Measurements from ENCODE around the gene ABCD2. TPM values are rescaled to one million over a fixed set of nuclear protein-coding genes. Genes with fewer than 3 reads are reported as not detected.
"Not testable (repeated sequence)": the region's sequence is repeated elsewhere in the genome, so short reads cannot be mapped to it uniquely, and the experiment has no call there.

Gene ABCD2
- polyA plus RNA-seq, 1 experiment = not detected

- no peak overlapping the region for H3K27ac ChIP-seq (ENCODE audit: low read depth, low read length)
- H3K4me3 ChIP-seq (ENCODE audit: low read depth, low read length) = no peak overlapping the region
- DNase-seq (ENCODE audit: low read depth, low spot score) = no peak
- no peaks in the 10 kb centered on the region for H3K9me3 ChIP-seq (ENCODE audit: control insufficient read depth, insufficient read depth, low read length)
- ChIA-PET POLR2A (no interaction called here), CTCF (interaction anchor here (0.6 kb wide), 1 partner anchor 32 kb away, joined by 3 read pairs; no protein-coding TSS in a partner anchor)
- no peak for TF ChIP-seq CTCF (IDR thresholded peaks at IDR 0.05; ENCODE audit: low read depth, low read length)
- H3K27me3 ChIP-seq (ENCODE audit: control insufficient read depth, insufficient read depth, low read length) = no peaks in the 10 kb centered on the region
Observed at GRCh38 chr12:39606712-39607423, 12.7 kb downstream of the ABCD2 start.

- DNase-seq (ENCODE audit: low read depth, low spot score) = no peak
- Histone ChIP-seq H3K9me3 (ENCODE audit: control insufficient read depth, insufficient read depth, low read length) (no peaks in the 10 kb centered on the region), H3K27ac (ENCODE audit: low read depth, low read length) (no peak overlapping the region), H3K27me3 (ENCODE audit: control insufficient read depth, insufficient read depth, low read length) (no peaks in the 10 kb centered on the region), H3K4me3 (ENCODE audit: low read depth, low read length) (no peak overlapping the region)
- CTCF ChIA-PET = no interaction called here
- TF ChIP-seq CTCF (IDR thresholded peaks at IDR 0.05; ENCODE audit: low read depth, low read length) = no peak
- POLR2A ChIA-PET = no interaction called here
Observed at GRCh38 chr12:39605996-39606395, 13.6 kb downstream of the ABCD2 start.

GRCh38 chr12:39605501-39605900 is 14.1 kb downstream of the ABCD2 start:
- Histone ChIP-seq H3K9me3 (ENCODE audit: control insufficient read depth, insufficient read depth, low read length) (no peaks in the 10 kb centered on the region), H3K27ac (ENCODE audit: low read depth, low read length) (no peak overlapping the region), H3K27me3 (ENCODE audit: control insufficient read depth, insufficient read depth, low read length) (no peaks in the 10 kb centered on the region), H3K4me3 (ENCODE audit: low read depth, low read length) (no peak overlapping the region)
- ChIA-PET POLR2A (no interaction called here), CTCF (no interaction called here)
- TF ChIP-seq CTCF (IDR thresholded peaks at IDR 0.05; ENCODE audit: low read depth, low read length) = no peak
- DNase-seq (ENCODE audit: low read depth, low spot score) = no peak

GRCh38 chr12:39603065-39603464 is 16.5 kb downstream of the ABCD2 start:
- Histone ChIP-seq H3K27ac (ENCODE audit: low read depth, low read length) (no peak overlapping the region), H3K9me3 (ENCODE audit: control insufficient read depth, insufficient read depth, low read length) (no peaks in the 10 kb centered on the region), H3K4me3 (ENCODE audit: low read depth, low read length) (no peak overlapping the region), H3K27me3 (ENCODE audit: control insufficient read depth, insufficient read depth, low read length) (no peaks in the 10 kb centered on the region)
- CTCF ChIA-PET = no interaction called here
- POLR2A ChIA-PET = no interaction called here
- DNase-seq (ENCODE audit: low read depth, low spot score) = no peak
- no peak for TF ChIP-seq CTCF (IDR thresholded peaks at IDR 0.05; ENCODE audit: low read depth, low read length)

GRCh38 chr12:39601951-39602350 is 17.7 kb downstream of the ABCD2 start:
- DNase-seq (ENCODE audit: low read depth, low spot score); POLR2A ChIA-PET; H3K27ac ChIP-seq (ENCODE audit: low read depth, low read length); H3K4me3 ChIP-seq (ENCODE audit: low read depth, low read length); H3K9me3 ChIP-seq (ENCODE audit: control insufficient read depth, insufficient read depth, low read length); H3K27me3 ChIP-seq (ENCODE audit: control insufficient read depth, insufficient read depth, low read length); CTCF ChIA-PET: not testable (repeated sequence)

Measured in AG04450 (cell line).